ENCODE measurements around the gene ANXA3.

DNA sequence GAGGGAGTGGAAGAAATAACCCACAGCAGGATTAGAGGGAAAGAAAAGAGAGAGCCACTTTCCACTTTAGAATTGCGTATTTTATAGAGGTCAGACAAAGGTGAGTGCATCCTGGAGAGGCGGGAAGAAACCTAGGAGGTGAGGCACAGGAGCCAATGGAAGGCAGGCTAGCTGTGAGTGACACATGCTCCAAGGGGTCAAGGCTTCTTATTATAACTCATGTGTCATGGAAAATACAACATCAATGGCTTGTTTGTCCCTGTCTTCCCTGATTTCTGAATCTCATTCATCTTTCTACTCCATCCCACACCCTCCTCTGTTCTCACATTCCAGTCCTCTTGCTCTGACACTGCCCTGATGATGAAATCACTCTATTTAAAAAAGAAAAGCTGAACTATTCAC lies 14.4 kb downstream of the ANXA3 start:
- no peak for TF ChIP-seq CTCF (conservative IDR thresholded peaks at IDR 0.05; ENCODE audit: low read depth, low read length)
- no peak for TF ChIP-seq EZH2 (IDR thresholded peaks at IDR 0.05; ENCODE audit: borderline replicate concordance, low read depth, low read length, poor library complexity, severe bottlenecking)

Data from A673 (cell line).